Ascending aorta (tissue), 2 donors: Measurements from ENCODE around the gene MRPL55. TPM values are rescaled to one million over a fixed set of nuclear protein-coding genes. Genes with fewer than 3 reads are reported as not detected.

ENCODE experiments used
- DNase-seq, 2 donors: peaks; one replicate each; pipeline ENCODE4 v3.0.0-alpha.2; 2019; ENCODE audit warnings: low spot score in 2 of 2
- H3K27ac ChIP-seq, 2 donors: fragments of 200-600 bp; sonication (generic); one replicate each; pipeline ENCODE4 v1.5.1; 2016 to 2017; ENCODE audit warnings: mild to moderate bottlenecking in 1 of 2
- H3K27me3 ChIP-seq: fragments of 200-600 bp; sonication (generic); one replicate; pipeline ENCODE4 v1.5.1; 2017
- H3K36me3 ChIP-seq, 2 donors: fragments of 200-600 bp; sonication (generic); one replicate each; pipeline ENCODE4 v1.5.1; 2016
- H3K4me1 ChIP-seq, 2 donors: fragments of 200-600 bp; sonication (generic); one replicate each; pipeline ENCODE4 v1.5.1; 2016 to 2017; ENCODE audit warnings: mild to moderate bottlenecking in 1 of 2
- H3K4me3 ChIP-seq, 2 donors: fragments of 200-600 bp; sonication (generic); one replicate each; pipeline ENCODE4 v1.5.1; 2016 to 2017; ENCODE audit warnings: mild to moderate bottlenecking in 1 of 2
- H3K9me3 ChIP-seq, 2 donors: fragments of 200-600 bp; sonication (generic); one replicate each; pipeline ENCODE4 v1.5.1; 2016
- intact Hi-C: fragments of 100-400 bp; cut with DNase I; formaldehyde crosslinking; loops from one replicate; pipeline ENCODE4 v1.15.1; 2023
- total RNA-seq: library from RNA; depleted of rRNA; stranded (reverse); fragments of >200 nt; gene quantifications from one replicate; pipeline ENCODE4 v1.1.0, GENCODE V29; 2016
- TF ChIP-seq, protein P1 (sequence below), 3 experiments: fragments of 200-600 bp in 2 of 3; fragments of 450-650 bp in 1 of 3; sonication (generic) in 2 of 3; IDR thresholded peaks; one replicate each; pipeline ENCODE4 v1.5.1; 2016 to 2019; ENCODE audit warnings: antibody characterized with exemption in 3 of 3, mild to moderate bottlenecking in 1 of 3, moderate library complexity in 1 of 3

Gene MRPL55
- total RNA-seq, 1 donor from 2014 or later, result 23.6 TPM

DNA sequence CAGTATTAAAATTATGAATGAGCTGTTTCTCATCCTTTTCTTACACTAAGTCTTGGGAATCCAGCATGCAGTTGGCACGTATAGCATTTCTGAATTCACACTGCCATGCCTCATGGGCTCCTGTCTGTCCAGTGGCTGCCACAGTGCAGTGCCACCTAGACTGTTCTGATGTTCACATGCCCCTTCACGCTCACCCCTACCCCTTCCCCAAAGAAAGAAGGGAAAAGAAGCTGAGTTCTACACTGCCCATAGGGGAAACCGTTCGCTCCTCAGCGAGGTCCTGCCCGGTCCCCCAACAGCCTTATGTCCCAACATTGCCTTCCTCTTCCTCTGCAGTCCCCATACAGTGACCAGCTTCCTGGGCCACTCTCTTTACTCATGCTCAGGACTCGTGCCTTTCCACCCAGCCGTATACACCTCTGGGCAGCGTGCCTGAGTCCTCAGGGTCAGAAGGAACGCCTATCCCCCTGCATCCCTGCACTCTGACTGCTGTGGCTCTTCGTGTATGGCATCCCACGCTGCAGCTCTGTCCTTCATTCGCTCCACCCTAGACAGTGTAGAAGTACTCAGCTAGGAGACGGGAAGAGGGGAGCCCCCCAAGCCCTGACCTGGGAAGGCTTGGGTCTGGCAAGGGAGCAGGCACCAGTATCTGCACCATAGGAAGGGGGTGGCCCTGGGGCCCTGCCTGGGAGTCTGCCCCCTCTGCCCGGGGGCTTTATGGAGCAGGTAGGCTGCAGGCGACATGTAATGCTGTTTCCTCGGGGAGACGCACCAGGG lies 50.7 kb downstream of the MRPL55 start:
- Histone ChIP-seq H3K36me3 (no peaks in the 10 kb centered on the region), H3K9me3 (no peaks in the 10 kb centered on the region), H3K4me3 (no peak overlapping the region), H3K27me3 (peaks cover 34% of the 10 kb centered on the region), H3K4me1 (no peaks in the 10 kb centered on the region), H3K27ac (no peak overlapping the region)
- intact Hi-C loops, result no loop called here
- DNase-seq, result no peak
- TF ChIP-seq, protein P1, sequence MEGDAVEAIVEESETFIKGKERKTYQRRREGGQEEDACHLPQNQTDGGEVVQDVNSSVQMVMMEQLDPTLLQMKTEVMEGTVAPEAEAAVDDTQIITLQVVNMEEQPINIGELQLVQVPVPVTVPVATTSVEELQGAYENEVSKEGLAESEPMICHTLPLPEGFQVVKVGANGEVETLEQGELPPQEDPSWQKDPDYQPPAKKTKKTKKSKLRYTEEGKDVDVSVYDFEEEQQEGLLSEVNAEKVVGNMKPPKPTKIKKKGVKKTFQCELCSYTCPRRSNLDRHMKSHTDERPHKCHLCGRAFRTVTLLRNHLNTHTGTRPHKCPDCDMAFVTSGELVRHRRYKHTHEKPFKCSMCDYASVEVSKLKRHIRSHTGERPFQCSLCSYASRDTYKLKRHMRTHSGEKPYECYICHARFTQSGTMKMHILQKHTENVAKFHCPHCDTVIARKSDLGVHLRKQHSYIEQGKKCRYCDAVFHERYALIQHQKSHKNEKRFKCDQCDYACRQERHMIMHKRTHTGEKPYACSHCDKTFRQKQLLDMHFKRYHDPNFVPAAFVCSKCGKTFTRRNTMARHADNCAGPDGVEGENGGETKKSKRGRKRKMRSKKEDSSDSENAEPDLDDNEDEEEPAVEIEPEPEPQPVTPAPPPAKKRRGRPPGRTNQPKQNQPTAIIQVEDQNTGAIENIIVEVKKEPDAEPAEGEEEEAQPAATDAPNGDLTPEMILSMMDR (IDR thresholded peaks at IDR 0.05), result no peak

Other genes starting within 250 kb of the MRPL55 start
- gene WNT9A, start 161.4 kb downstream of the MRPL55 start, total RNA-seq, result 0.96 TPM
- not detected for gene WNT3A, start 102.3 kb downstream of the MRPL55 start, total RNA-seq
- gene ARF1, start 26.6 kb downstream of the MRPL55 start, total RNA-seq, result 447 TPM
- gene C1orf35, start 6.0 kb downstream of the MRPL55 start, total RNA-seq, result 2.4 TPM
- gene GUK1, start 31.0 kb upstream of the MRPL55 start, total RNA-seq, result 979 TPM
- 5.4 TPM for gene GJC2, start 40.6 kb upstream of the MRPL55 start, total RNA-seq
- gene IBA57, start 56.5 kb upstream of the MRPL55 start, total RNA-seq, result 55.6 TPM
- 28.6 TPM for gene OBSCN, start 98.7 kb upstream of the MRPL55 start, total RNA-seq